Cardiac muscle cell (in vitro differentiated cells and primary cell): ENCODE data around the gene KCNIP4. TPM values are rescaled to one million over a fixed set of nuclear protein-coding genes. Genes with fewer than 3 reads are reported as not detected.
A peak's percentile ranks its signal among the peaks of the same experiment; 100 is the strongest.

Experiments
- DNase-seq, 2 donors: peaks; one replicate each; pipeline versions ENCODE4 v3.0.0 to v3.0.0-alpha.2; 2010 to 2017; ENCODE audit warnings: low read depth in 1 of 2, low spot score in 1 of 2
- H3K27ac ChIP-seq: fragments of 200-600 bp; sonication (generic); 2 replicates; pipeline ENCODE4 v1.5.1; 2016
- H3K27me3 ChIP-seq: fragments of 200-600 bp; sonication (generic); 2 replicates; pipeline ENCODE4 v1.6.0; 2016; ENCODE audit warnings: control low read depth
- H3K36me3 ChIP-seq: fragments of 200-600 bp; sonication (generic); 2 replicates; pipeline ENCODE4 v1.5.1; 2016; ENCODE audit warnings: control low read depth
- H3K4me1 ChIP-seq: fragments of 200-600 bp; sonication (generic); 2 replicates; pipeline ENCODE4 v1.8.1; 2017; ENCODE audit warnings: low read depth, mild to moderate bottlenecking, mixed run types
- H3K4me3 ChIP-seq: fragments of 200-600 bp; sonication (generic); 2 replicates; pipeline ENCODE4 v1.5.1; 2016; ENCODE audit warnings: mild to moderate bottlenecking
- H3K9me3 ChIP-seq: fragments of 200-600 bp; sonication (generic); 2 replicates; pipeline ENCODE4 v1.5.1; 2017; ENCODE audit warnings: low read depth, mild to moderate bottlenecking, control low read depth
- polyA plus RNA-seq: library from polyadenylated mRNA; unstranded; fragments of >200 nt; fragmentation: Nextera tagmentation; extraction: Ambion mirVana; gene quantifications from 2 replicates; pipeline ENCODE4 v1.2.1, GENCODE V29; 2016
- total RNA-seq: library from RNA; depleted of rRNA; stranded (reverse); fragments of >200 nt; gene quantifications from 2 replicates; pipeline ENCODE4 v1.2.3, GENCODE V29; 2016
- TF ChIP-seq, protein P1 (sequence below): IDR thresholded peaks from 2 replicates; pipeline ENCODE4 v1.5.1; 2012; ENCODE audit warnings: low read depth, mild to moderate bottlenecking, low read length

Gene KCNIP4
- total and polyA plus RNA-seq, 2 experiments from 2014 or later = 14.5 to 15.9 TPM

DNA sequence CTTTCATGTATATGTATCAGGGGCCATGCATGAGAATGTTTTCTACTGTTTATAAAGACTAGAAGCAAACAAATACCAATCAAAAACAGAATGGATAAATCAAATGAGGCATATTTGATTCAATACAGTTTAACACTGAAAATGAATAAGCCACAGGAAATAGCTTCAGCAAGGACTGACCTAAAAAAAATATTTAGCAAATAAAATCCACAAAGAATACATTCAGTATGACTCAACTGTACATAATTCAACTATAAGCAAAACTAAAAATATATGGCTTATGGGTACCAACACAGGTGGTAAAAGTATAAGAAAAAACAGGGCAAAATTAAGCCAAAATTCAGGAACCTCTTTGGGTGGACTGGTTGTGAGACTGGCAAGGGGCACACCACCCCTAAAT lies 112.9 kb downstream of the KCNIP4 start:
- no peaks in the 10 kb centered on the region for H3K27me3 ChIP-seq
- no peak for DNase-seq
- no peaks in the 10 kb centered on the region for H3K4me1 ChIP-seq
- TF ChIP-seq, protein P1, sequence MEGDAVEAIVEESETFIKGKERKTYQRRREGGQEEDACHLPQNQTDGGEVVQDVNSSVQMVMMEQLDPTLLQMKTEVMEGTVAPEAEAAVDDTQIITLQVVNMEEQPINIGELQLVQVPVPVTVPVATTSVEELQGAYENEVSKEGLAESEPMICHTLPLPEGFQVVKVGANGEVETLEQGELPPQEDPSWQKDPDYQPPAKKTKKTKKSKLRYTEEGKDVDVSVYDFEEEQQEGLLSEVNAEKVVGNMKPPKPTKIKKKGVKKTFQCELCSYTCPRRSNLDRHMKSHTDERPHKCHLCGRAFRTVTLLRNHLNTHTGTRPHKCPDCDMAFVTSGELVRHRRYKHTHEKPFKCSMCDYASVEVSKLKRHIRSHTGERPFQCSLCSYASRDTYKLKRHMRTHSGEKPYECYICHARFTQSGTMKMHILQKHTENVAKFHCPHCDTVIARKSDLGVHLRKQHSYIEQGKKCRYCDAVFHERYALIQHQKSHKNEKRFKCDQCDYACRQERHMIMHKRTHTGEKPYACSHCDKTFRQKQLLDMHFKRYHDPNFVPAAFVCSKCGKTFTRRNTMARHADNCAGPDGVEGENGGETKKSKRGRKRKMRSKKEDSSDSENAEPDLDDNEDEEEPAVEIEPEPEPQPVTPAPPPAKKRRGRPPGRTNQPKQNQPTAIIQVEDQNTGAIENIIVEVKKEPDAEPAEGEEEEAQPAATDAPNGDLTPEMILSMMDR = no peak
- H3K36me3 ChIP-seq = no peaks in the 10 kb centered on the region
- no peaks in the 10 kb centered on the region for H3K9me3 ChIP-seq
- H3K27ac ChIP-seq = no peak overlapping the region
- H3K4me3 ChIP-seq = no peak overlapping the region

DNA sequence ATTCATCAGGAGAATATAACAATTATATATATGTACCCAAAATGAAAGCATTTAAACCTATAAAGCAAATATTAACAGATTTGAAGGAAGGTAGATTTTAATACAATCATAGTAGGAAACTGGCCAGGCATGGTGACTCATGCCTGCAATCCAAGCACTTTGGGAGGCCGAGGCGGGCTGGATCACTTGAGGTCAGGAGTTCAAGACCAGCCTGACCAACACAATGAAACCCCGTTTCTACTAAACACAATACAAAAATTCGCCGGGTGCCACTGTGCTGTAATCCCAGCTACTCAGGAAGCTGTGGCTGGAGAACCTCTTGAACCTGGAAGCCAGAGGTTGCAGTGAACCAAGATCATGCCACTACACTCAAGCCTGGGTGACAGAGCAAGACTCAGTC lies 118.3 kb downstream of the KCNIP4 start:
- no peaks in the 10 kb centered on the region for H3K36me3 ChIP-seq
- no peaks in the 10 kb centered on the region for H3K9me3 ChIP-seq
- H3K27ac ChIP-seq = no peak overlapping the region
- no peaks in the 10 kb centered on the region for H3K27me3 ChIP-seq
- no peak for DNase-seq
- TF ChIP-seq, protein P1 = no peak
- no peaks in the 10 kb centered on the region for H3K4me1 ChIP-seq
- no peak overlapping the region for H3K4me3 ChIP-seq

DNA sequence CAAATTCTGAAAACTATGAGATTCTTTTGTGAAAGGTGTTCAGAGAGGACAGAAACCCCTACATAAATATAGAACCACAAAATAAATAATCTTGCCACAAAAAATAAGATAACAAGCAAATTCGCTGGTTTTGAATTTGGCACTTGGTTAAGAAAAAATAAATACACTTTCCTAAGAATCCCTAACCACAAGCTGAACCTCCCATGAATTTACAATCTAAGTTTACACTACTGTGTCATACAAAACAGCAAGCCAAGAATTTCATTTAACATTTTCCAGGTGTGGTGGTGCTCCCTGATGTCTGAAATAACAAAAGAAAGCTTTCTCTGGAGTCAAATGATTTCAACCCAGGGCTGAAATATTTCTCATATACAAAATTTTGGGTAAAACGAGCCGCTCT lies 121.0 kb downstream of the KCNIP4 start:
- Histone ChIP-seq H3K36me3 (no peaks in the 10 kb centered on the region), H3K27ac (no peak overlapping the region), H3K4me1 (no peaks in the 10 kb centered on the region), H3K9me3 (no peaks in the 10 kb centered on the region), H3K27me3 (no peaks in the 10 kb centered on the region), H3K4me3 (no peak overlapping the region)
- TF ChIP-seq, protein P1 = no peak
- peak in 1 of 2 donors; percentile 17 for DNase-seq

DNA sequence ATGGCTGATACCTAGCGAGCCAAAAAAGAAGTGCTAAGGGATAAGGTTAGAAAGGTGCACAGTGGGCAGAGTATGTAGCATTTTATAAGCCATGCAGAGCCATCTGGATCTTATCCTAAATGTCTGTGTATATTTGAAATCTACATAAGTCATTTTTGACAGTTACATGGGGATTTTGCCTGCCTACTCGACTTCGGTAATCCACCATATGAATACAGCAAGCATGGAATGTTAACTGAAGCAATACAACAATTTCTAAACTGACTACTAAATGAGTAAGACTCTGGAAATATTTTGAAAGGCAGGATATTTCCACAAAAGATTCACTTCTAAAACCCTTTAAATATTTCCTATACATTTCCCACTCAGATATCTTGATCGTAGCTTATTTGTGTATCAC lies 122.5 kb downstream of the KCNIP4 start:
- no peaks in the 10 kb centered on the region for H3K9me3 ChIP-seq
- no peak overlapping the region for H3K27ac ChIP-seq
- no peak for DNase-seq
- H3K4me3 ChIP-seq = no peak overlapping the region
- H3K4me1 ChIP-seq = no peaks in the 10 kb centered on the region
- no peaks in the 10 kb centered on the region for H3K27me3 ChIP-seq
- TF ChIP-seq, protein P1 = no peak
- no peaks in the 10 kb centered on the region for H3K36me3 ChIP-seq

DNA sequence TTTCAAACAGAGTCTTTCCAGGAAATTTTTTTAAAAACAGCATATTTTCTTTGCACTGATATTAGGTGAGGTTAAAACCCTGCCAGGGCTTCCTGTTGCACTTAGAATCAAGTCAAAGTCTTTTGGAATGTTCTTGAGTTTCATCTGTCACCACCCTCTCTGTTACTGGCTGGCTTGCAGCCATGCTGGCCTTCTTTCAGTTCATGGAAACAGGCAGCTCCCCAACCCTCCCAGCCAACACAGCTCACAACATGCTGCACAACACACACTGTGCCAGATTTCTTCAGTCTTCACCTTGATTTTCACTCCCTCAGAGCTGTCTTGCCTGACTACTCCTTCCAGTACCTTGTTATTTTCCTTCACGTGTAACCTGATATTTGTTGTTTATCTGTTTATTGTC lies 129.5 kb downstream of the KCNIP4 start:
- peak; percentile 64 to 70 for DNase-seq
- Histone ChIP-seq H3K27ac (no peak overlapping the region), H3K4me1 (no peaks in the 10 kb centered on the region), H3K9me3 (no peaks in the 10 kb centered on the region), H3K4me3 (no peak overlapping the region), H3K36me3 (no peaks in the 10 kb centered on the region), H3K27me3 (no peaks in the 10 kb centered on the region)
- TF ChIP-seq, protein P1 = no peak
